NCI-H128 (cell line): Measurements from ENCODE around the gene SAMD14.
"Not testable (repeated sequence)": the region's sequence is repeated elsewhere in the genome, so short reads cannot be mapped to it uniquely, and the experiment has no call there.

ENCODE experiments used
- DNase-seq: peaks from one replicate; lab custom pipeline; 2025; ENCODE audit not compliant: unreplicated experiment; lab: John Stamatoyannopoulos, UW

SAMD14 gene

GRCh38 chr17:50078430-50078829 is 51.5 kb downstream of the SAMD14 start:
- DNase-seq: no peak

GRCh38 chr17:50076591-50077235 is 53.2 kb downstream of the SAMD14 start:
- no peak for DNase-seq

- DNase-seq: no peak
Observed at GRCh38 chr17:50076221-50076590, 53.8 kb downstream of the SAMD14 start.

- no peak for DNase-seq
Observed at GRCh38 chr17:50075446-50076032, 54.4 kb downstream of the SAMD14 start.

GRCh38 chr17:50074227-50074626 is 55.7 kb downstream of the SAMD14 start:
- no peak for DNase-seq

- DNase-seq: no peak
Observed at GRCh38 chr17:50072925-50073324, 57.0 kb downstream of the SAMD14 start.

- DNase-seq: no peak
Observed at GRCh38 chr17:50072130-50072529, 57.8 kb downstream of the SAMD14 start.

- no peak for DNase-seq
Observed at GRCh38 chr17:50071692-50072091, 58.3 kb downstream of the SAMD14 start.

GRCh38 chr17:50070908-50071680 is 58.9 kb downstream of the SAMD14 start:
- DNase-seq: no peak

GRCh38 chr17:50067996-50068395 is 62.0 kb downstream of the SAMD14 start:
- DNase-seq: no peak

GRCh38 chr17:50066995-50067394 is 63.0 kb downstream of the SAMD14 start:
- no peak for DNase-seq

GRCh38 chr17:50065056-50065455 is 64.9 kb downstream of the SAMD14 start:
- no peak for DNase-seq

GRCh38 chr17:50064253-50065001 is 65.5 kb downstream of the SAMD14 start:
- DNase-seq: no peak

- DNase-seq: no peak
Observed at GRCh38 chr17:50063561-50064252, 66.3 kb downstream of the SAMD14 start.

- no peak for DNase-seq
Observed at GRCh38 chr17:50062293-50063243, 67.4 kb downstream of the SAMD14 start.

GRCh38 chr17:50061713-50062045 is 68.3 kb downstream of the SAMD14 start:
- not testable (repeated sequence) for DNase-seq

GRCh38 chr17:50060951-50061712 is 68.8 kb downstream of the SAMD14 start:
- DNase-seq: no peak
